Common myeloid progenitor, CD34-positive (primary cell): ENCODE results near the gene ELOVL6.
"Not testable (repeated sequence)": the region's sequence is repeated elsewhere in the genome, so short reads cannot be mapped to it uniquely, and the experiment has no call there.

Experiments used
- CTCF ChIA-PET: fragments of 350-600 bp; sonication (Branson Sonifier 250); formaldehyde crosslinking; loops from one replicate; lab custom pipeline; 2021; ENCODE audit warnings: antibody characterized with exemption; lab: Charles Lee
- POLR2A ChIA-PET: fragments of 350-600 bp; sonication (Branson Sonifier 250); formaldehyde crosslinking; loops from one replicate; lab custom pipeline; 2021; ENCODE audit warnings: antibody characterized with exemption; lab: Charles Lee
- DNase-seq, 3 donors: peaks; one replicate each; pipeline versions ENCODE4 v3.0.0 to v3.0.0-alpha.2; 2013
- H3K27ac ChIP-seq, 2 experiments: 1 replicate in 1 of 2; 2 replicates in 1 of 2; pipeline ENCODE4 v1.7.0; 2013; ENCODE audit warnings: inconsistent platforms in 2 of 2, low read length in 2 of 2, mild to moderate bottlenecking in 2 of 2, low read depth in 1 of 2, moderate library complexity in 1 of 2; ENCODE audit not compliant: severe bottlenecking in 2 of 2, insufficient read depth in 1 of 2, poor library complexity in 1 of 2
- H3K27me3 ChIP-seq, 5 experiments: replicated peaks in 2 of 5; 1 replicate in 3 of 5; 2 replicates in 2 of 5; pipeline versions ENCODE4 v1.6.1 to v1.7.0; 2013; ENCODE audit warnings: low read length in 4 of 5, mild to moderate bottlenecking in 2 of 5, moderate library complexity in 2 of 5, inconsistent platforms in 1 of 5; ENCODE audit not compliant: insufficient read depth in 5 of 5, control insufficient read depth in 4 of 5
- H3K36me3 ChIP-seq, 4 experiments: 1 replicate in 2 of 4; 2 replicates in 2 of 4; pipeline versions ENCODE4 v1.6.1 to v1.7.0; 2013; ENCODE audit warnings: low read length in 3 of 4, control low read depth in 1 of 4, mild to moderate bottlenecking in 1 of 4; ENCODE audit not compliant: control insufficient read depth in 4 of 4, insufficient read depth in 4 of 4
- H3K4me1 ChIP-seq, 4 experiments: 1 replicate in 3 of 4; 2 replicates in 1 of 4; pipeline versions ENCODE4 v1.6.1 to v1.7.1; 2013; ENCODE audit warnings: low read length in 3 of 4, mild to moderate bottlenecking in 3 of 4, control low read depth in 1 of 4, inconsistent platforms in 1 of 4, moderate library complexity in 1 of 4; ENCODE audit not compliant: control insufficient read depth in 4 of 4, insufficient read depth in 4 of 4; ENCODE audit errors: control extremely low read depth in 1 of 4
- H3K4me3 ChIP-seq, 7 experiments: 1 replicate in 4 of 7; 2 replicates in 3 of 7; pipeline versions ENCODE4 v1.5.1 to v1.7.0; 2013; ENCODE audit warnings: mild to moderate bottlenecking in 7 of 7, low read length in 6 of 7, moderate library complexity in 6 of 7, inconsistent platforms in 2 of 7, low read depth in 2 of 7, control low read depth in 1 of 7; ENCODE audit not compliant: insufficient read depth in 4 of 7, control insufficient read depth in 1 of 7; ENCODE audit errors: extremely low read depth in 1 of 7
- H3K9me3 ChIP-seq, 5 experiments: 1 replicate in 4 of 5; 2 replicates in 1 of 5; pipeline versions ENCODE4 v1.6.1 to v1.7.1; 2013; ENCODE audit warnings: low read length in 4 of 5, mild to moderate bottlenecking in 2 of 5, inconsistent platforms in 1 of 5, low read depth in 1 of 5, moderate library complexity in 1 of 5; ENCODE audit not compliant: control insufficient read depth in 4 of 5, insufficient read depth in 2 of 5; ENCODE audit errors: control extremely low read depth in 1 of 5
- WGBS: methylation state at CpG from one replicate; pipeline ENCODE4 v1.1.5; 2013; ENCODE audit not compliant: insufficient coverage; 5-methylcytosine and 5-hydroxymethylcytosine counted together

The ELOVL6 gene

GRCh38 chr4:110229266-110229665 is 30.9 kb upstream of the ELOVL6 start:
- Histone ChIP-seq H3K27ac (no peak overlapping the region), H3K4me3 (no peak overlapping the region), H3K9me3 (no peaks in the 10 kb centered on the region), H3K27me3 (no peaks in the 10 kb centered on the region), H3K4me1 (no peaks in the 10 kb centered on the region), H3K36me3 (no peaks in the 10 kb centered on the region)
- ChIA-PET POLR2A (no interaction called here), CTCF (no interaction called here)
- no peak for DNase-seq
- no CpG with 5 or more reads among the region's 2 CpGs for WGBS

- Histone ChIP-seq H3K27me3 (no peaks in the 10 kb centered on the region), H3K9me3 (peaks cover 0 to 2% (median 0%) of the 10 kb centered on the region in 5 experiments), H3K36me3 (no peaks in the 10 kb centered on the region), H3K4me3 (no peak overlapping the region), H3K4me1 (no peaks in the 10 kb centered on the region), H3K27ac (no peak overlapping the region)
- no peak for DNase-seq
- ChIA-PET CTCF (interaction anchor here (0.8 to 1.2 kb wide), 2 partner anchors 14 to 185 kb away, joined by 3 read pairs; no protein-coding TSS in a partner anchor), POLR2A (no interaction called here)
- WGBS: 24% methylated on average over 3 of the region's 4 CpGs
These were observed 26.4 kb upstream of the ELOVL6 start for GRCh38 chr4:110224812-110225211.

- no peak overlapping the region for H3K27ac ChIP-seq
- CTCF ChIA-PET: interaction anchor here (1.2 kb wide), 1 partner anchor 184 kb away, joined by 3 read pairs; no protein-coding TSS in a partner anchor
- DNase-seq: no peak
- H3K4me1 ChIP-seq: no peaks in the 10 kb centered on the region
- 100% methylated on average over 1 of the region's 2 CpGs for WGBS
- H3K9me3 ChIP-seq: peaks cover 0 to 2% (median 0%) of the 10 kb centered on the region in 5 experiments
- no peaks in the 10 kb centered on the region for H3K36me3 ChIP-seq
- no peaks in the 10 kb centered on the region for H3K27me3 ChIP-seq
- POLR2A ChIA-PET: interaction anchor here (0.7 kb wide), 1 partner anchor 12 kb away, joined by 3 read pairs; no protein-coding TSS in a partner anchor
- no peak overlapping the region for H3K4me3 ChIP-seq
These were observed 25.7 kb upstream of the ELOVL6 start for GRCh38 chr4:110224142-110224541.

GRCh38 chr4:110218935-110219334 is 20.5 kb upstream of the ELOVL6 start:
- H3K9me3 ChIP-seq, DNase-seq, H3K4me1 ChIP-seq, H3K27me3 ChIP-seq, H3K4me3 ChIP-seq, H3K36me3 ChIP-seq, POLR2A ChIA-PET, H3K27ac ChIP-seq: not testable (repeated sequence)
- WGBS: 100% methylated on average over 1 of the region's 1 CpG
- CTCF ChIA-PET: interaction anchor here (1.4 kb wide), 1 partner anchor 9 kb away, joined by 4 read pairs; no protein-coding TSS in a partner anchor

GRCh38 chr4:110217181-110217580 is 18.8 kb upstream of the ELOVL6 start:
- DNase-seq, H3K27ac ChIP-seq, H3K36me3 ChIP-seq, H3K4me3 ChIP-seq, H3K27me3 ChIP-seq, POLR2A ChIA-PET, H3K9me3 ChIP-seq, H3K4me1 ChIP-seq: not testable (repeated sequence)
- WGBS: 100% methylated on average over 2 of the region's 4 CpGs
- CTCF ChIA-PET: interaction anchor here (1.2 to 1.3 kb wide), 2 partner anchors 162 to 294 kb away, joined by 3 to 4 read pairs; no protein-coding TSS in a partner anchor

- POLR2A ChIA-PET: no interaction called here
- H3K36me3 ChIP-seq: no peaks in the 10 kb centered on the region
- CTCF ChIA-PET: no interaction called here
These were observed 17.7 kb upstream of the ELOVL6 start for GRCh38 chr4:110216129-110216528.

GRCh38 chr4:110211770-110212061 is 13.3 kb upstream of the ELOVL6 start:
- POLR2A ChIA-PET: no interaction called here
- Histone ChIP-seq H3K9me3 (no peaks in the 10 kb centered on the region), H3K27me3 (no peaks in the 10 kb centered on the region), H3K4me1 (no peaks in the 10 kb centered on the region), H3K36me3 (no peaks in the 10 kb centered on the region), H3K4me3 (no peak overlapping the region), H3K27ac (no peak overlapping the region)
- 50% methylated on average over 1 of the region's 2 CpGs for WGBS
- CTCF ChIA-PET: interaction anchor here (1.4 to 2.7 kb wide), 4 partner anchors 156 to 203 kb away, joined by 3 to 14 read pairs (median 5); no protein-coding TSS in a partner anchor
- DNase-seq: no peak

More at GRCh38 chr4:110216129-110216528, 17.7 kb upstream of the ELOVL6 start:
- H3K27me3 ChIP-seq: no peaks in the 10 kb centered on the region
- DNase-seq: no peak
- H3K9me3 ChIP-seq: peaks cover 0 to 5% (median 2%) of the 10 kb centered on the region in 5 experiments
- no peaks in the 10 kb centered on the region for H3K4me1 ChIP-seq
- H3K4me3 ChIP-seq: no peak overlapping the region
- no peak overlapping the region for H3K27ac ChIP-seq
- no CpG with 5 or more reads among the region's 6 CpGs for WGBS
